NCI-H2227 (cell line): Measurements from ENCODE around the gene OR4C15.

Experiments used
- DNase-seq: peaks from one replicate; lab custom pipeline; 2025; ENCODE audit not compliant: unreplicated experiment; lab: John Stamatoyannopoulos, UW

The OR4C15 gene

DNA sequence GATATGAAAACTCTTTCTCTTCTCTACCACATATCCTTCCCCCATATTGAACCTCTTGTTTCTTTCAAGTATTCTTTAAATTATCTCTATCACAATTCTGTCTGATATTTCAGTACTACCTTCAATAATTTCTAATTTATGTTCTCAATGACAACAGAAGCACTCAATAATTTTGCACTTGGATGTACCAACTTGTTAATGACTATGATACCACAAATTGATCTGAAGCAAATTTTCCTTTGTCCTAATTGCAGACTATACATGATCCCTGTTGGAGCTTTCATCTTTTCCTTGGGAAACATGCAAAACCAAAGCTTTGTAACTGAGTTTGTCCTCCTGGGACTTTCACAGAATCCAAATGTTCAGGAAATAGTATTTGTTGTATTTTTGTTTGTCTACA is at the start of gene OR4C15:
TSS of gene OR4C15 (plus strand) at position 301 of the 400 bp plus-strand sequence. CDS start at position 301, 0 bp downstream.
- DNase-seq, result no peak

DNA sequence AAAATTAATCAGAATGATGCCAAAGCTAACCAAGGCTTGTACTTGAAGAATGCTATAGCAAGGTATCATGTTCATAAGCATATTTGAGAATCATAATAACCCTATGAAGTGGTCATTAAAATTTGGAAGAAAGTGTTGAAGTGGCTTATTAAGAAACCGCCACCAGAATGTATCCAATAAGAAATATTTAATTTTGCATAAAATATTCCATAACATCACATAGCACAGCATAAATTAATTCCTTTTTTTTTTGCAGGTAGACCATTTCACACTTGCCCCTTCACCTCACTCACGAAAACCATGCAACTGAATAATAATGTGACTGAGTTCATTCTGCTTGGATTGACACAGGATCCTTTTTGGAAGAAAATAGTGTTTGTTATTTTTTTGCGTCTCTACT is 17.6 kb downstream of the OR4C15 start, which contains the start of gene OR4C16:
TSS of gene OR4C16 (plus strand) at position 301 of the 400 bp plus-strand sequence. CDS start at position 301, 0 bp downstream.
- no peak for DNase-seq

DNA sequence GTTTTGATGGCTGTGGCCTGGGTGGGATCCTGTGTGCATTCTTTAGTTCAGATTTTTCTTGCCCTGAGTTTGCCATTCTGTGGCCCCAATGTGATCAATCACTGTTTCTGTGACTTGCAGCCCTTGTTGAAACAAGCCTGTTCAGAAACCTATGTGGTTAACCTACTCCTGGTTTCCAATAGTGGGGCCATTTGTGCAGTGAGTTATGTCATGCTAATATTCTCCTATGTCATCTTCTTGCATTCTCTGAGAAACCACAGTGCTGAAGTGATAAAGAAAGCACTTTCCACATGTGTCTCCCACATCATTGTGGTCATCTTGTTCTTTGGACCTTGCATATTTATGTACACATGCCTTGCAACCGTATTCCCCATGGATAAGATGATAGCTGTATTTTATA is 18.3 kb downstream of the OR4C15 start:
- no peak for DNase-seq
